Panc1 (cell line): Measurements from ENCODE around the gene CCDC197. TPM values are rescaled to one million over a fixed set of nuclear protein-coding genes. Genes with fewer than 3 reads are reported as not detected.

Source experiments
- ATAC-seq: fragments of 200-7000 bp; cut with Tn5 transposase; 2 replicates; pipeline ENCODE4 v1.9.1; 2020; ENCODE audit warnings: mild to moderate bottlenecking, moderate library complexity
- BruUV-seq: library from RNA; stranded (reverse); fragments of 400-500 nt; replicated peaks from 2 replicates; lab custom pipeline; 2021; lab: Mats Ljungman, UMichigan
- CTCF ChIA-PET: fragments of 300-600 bp; sonication (Branson Sonifier 250); formaldehyde crosslinking; loops from one replicate; lab custom pipeline; 2022; ENCODE audit warnings: antibody characterized with exemption; lab: Charles Lee
- POLR2A ChIA-PET: fragments of 300-600 bp; sonication (Branson Sonifier 250); formaldehyde crosslinking; loops from one replicate; lab custom pipeline; 2022; ENCODE audit warnings: antibody characterized with exemption; lab: Charles Lee
- DNase-seq: peaks from one replicate; pipeline ENCODE4 v3.0.0-alpha.2; 2010; ENCODE audit warnings: low read depth, low spot score
- H3K27ac ChIP-seq: 2 replicates; pipeline ENCODE4 v1.5.1; 2011; ENCODE audit warnings: mild to moderate bottlenecking, low read length, inconsistent platforms
- H3K27me3 ChIP-seq: fragments of 200-500 bp; sonication (Bioruptor generic); 2 replicates; pipeline ENCODE4 v1.6.0; 2014; ENCODE audit warnings: low read length, inconsistent platforms; ENCODE audit not compliant: control insufficient read depth, insufficient read depth
- H3K36me3 ChIP-seq: fragments of 200-500 bp; sonication (Bioruptor generic); 2 replicates; pipeline ENCODE4 v1.5.1; 2014; ENCODE audit warnings: inconsistent platforms, mild to moderate bottlenecking, low read length, moderate library complexity; ENCODE audit not compliant: control insufficient read depth, insufficient read depth
- H3K4me1 ChIP-seq: 2 replicates; pipeline ENCODE4 v1.5.1; 2011; ENCODE audit warnings: inconsistent platforms, mild to moderate bottlenecking, low read length, moderate library complexity; ENCODE audit not compliant: control insufficient read depth, insufficient read depth
- H3K4me3 ChIP-seq, 2 experiments: 2 replicates each; pipeline ENCODE4 v1.5.1; 2011 to 2012; ENCODE audit warnings: low read depth in 2 of 2, low read length in 2 of 2, mild to moderate bottlenecking in 2 of 2, inconsistent platforms in 1 of 2, moderate library complexity in 1 of 2
- H3K9me3 ChIP-seq: fragments of 200-500 bp; sonication (Bioruptor generic); 2 replicates; pipeline ENCODE4 v1.5.1; 2014; ENCODE audit warnings: low read depth, mild to moderate bottlenecking, inconsistent platforms, low read length, moderate library complexity; ENCODE audit not compliant: control insufficient read depth, insufficient read depth
- CTCF ChIP-seq: fragments of 450-650 bp; IDR thresholded peaks from 2 replicates; pipeline ENCODE4 v1.5.1; 2017; ENCODE audit warnings: mild to moderate bottlenecking
- POLR2AphosphoS5 ChIP-seq: IDR thresholded peaks from 2 replicates; pipeline ENCODE4 v1.6.1; 2012; ENCODE audit warnings: mild to moderate bottlenecking, low read depth, low read length, moderate library complexity
- SIN3A ChIP-seq: IDR thresholded peaks from 2 replicates; pipeline ENCODE4 v1.6.1; 2012; ENCODE audit warnings: low read depth, mild to moderate bottlenecking, low read length, moderate library complexity, borderline replicate concordance; ENCODE audit not compliant: insufficient read depth
- TCF7L2 ChIP-seq: IDR thresholded peaks from 2 replicates; pipeline ENCODE4 v1.6.1; 2011; ENCODE audit warnings: mild to moderate bottlenecking, low read depth, low read length, inconsistent platforms
- in situ Hi-C: cut with HindIII; loops from 2 replicates; pipeline ENCODE4 v1.10.0; 2016; ENCODE audit warnings: low sequenced_read_pairs, low pct_unique_long_range_greater_than_20kb
- intact Hi-C: fragments of 100-400 bp; cut with micrococcal nuclease; formaldehyde crosslinking; loops from one replicate; pipeline ENCODE4 v1.10.0; 2022; ENCODE audit not compliant: unreplicated experiment
- total RNA-seq: library from RNA; stranded (reverse); gene quantifications from one replicate; pipeline ENCODE4 v1.2.1, GENCODE V29; 2021; ENCODE audit not compliant: unreplicated experiment
- TF ChIP-seq, protein P1 (sequence below), 2 experiments: IDR thresholded peaks; 2 replicates each; pipeline ENCODE4 v1.6.1; 2011 to 2012; ENCODE audit warnings: low read depth in 2 of 2, control low read depth in 1 of 2, low read length in 1 of 2, mild to moderate bottlenecking in 1 of 2, moderate library complexity in 1 of 2; ENCODE audit not compliant: insufficient read depth in 1 of 2

Gene CCDC197
- total RNA-seq, 1 experiment from 2014 or later, result not detected

- H3K4me3 ChIP-seq, result no peak overlapping the region
- in situ Hi-C loops (no loop called here), intact Hi-C loops (loop anchor here (5.0 kb wide), 1 partner anchor 88 kb away; no protein-coding TSS in a partner anchor)
- H3K27ac ChIP-seq, result no peak overlapping the region
- no peak for TF ChIP-seq TCF7L2
- no peak for TF ChIP-seq POLR2AphosphoS5
- no peak for TF ChIP-seq SIN3A
- no peak for TF ChIP-seq CTCF
- TF ChIP-seq, protein P1, sequence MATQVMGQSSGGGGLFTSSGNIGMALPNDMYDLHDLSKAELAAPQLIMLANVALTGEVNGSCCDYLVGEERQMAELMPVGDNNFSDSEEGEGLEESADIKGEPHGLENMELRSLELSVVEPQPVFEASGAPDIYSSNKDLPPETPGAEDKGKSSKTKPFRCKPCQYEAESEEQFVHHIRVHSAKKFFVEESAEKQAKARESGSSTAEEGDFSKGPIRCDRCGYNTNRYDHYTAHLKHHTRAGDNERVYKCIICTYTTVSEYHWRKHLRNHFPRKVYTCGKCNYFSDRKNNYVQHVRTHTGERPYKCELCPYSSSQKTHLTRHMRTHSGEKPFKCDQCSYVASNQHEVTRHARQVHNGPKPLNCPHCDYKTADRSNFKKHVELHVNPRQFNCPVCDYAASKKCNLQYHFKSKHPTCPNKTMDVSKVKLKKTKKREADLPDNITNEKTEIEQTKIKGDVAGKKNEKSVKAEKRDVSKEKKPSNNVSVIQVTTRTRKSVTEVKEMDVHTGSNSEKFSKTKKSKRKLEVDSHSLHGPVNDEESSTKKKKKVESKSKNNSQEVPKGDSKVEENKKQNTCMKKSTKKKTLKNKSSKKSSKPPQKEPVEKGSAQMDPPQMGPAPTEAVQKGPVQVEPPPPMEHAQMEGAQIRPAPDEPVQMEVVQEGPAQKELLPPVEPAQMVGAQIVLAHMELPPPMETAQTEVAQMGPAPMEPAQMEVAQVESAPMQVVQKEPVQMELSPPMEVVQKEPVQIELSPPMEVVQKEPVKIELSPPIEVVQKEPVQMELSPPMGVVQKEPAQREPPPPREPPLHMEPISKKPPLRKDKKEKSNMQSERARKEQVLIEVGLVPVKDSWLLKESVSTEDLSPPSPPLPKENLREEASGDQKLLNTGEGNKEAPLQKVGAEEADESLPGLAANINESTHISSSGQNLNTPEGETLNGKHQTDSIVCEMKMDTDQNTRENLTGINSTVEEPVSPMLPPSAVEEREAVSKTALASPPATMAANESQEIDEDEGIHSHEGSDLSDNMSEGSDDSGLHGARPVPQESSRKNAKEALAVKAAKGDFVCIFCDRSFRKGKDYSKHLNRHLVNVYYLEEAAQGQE (IDR thresholded peaks at IDR 0.05; ENCODE audit: insufficient read depth in 1 of 2, low read depth in 2 of 2, low read length in 1 of 2), result no peak
- ATAC-seq, result no peak
- H3K36me3 ChIP-seq, result no peaks in the 10 kb centered on the region; the same call in 1 of the 2 replicates
- no peaks in the 10 kb centered on the region for H3K27me3 ChIP-seq
- no TSS peak for BruUV-seq
- no peaks in the 10 kb centered on the region for H3K4me1 ChIP-seq
- CTCF ChIA-PET, result interaction anchor here (0.7 kb wide), 1 partner anchor 14 kb away, joined by 3 read pairs; no protein-coding TSS in a partner anchor
- no peaks in the 10 kb centered on the region for H3K9me3 ChIP-seq
- POLR2A ChIA-PET, result no interaction called here
- no peak for DNase-seq
Observed at GRCh38 chr14:94049625-94050023, 52.5 kb downstream of the CCDC197 start.

GRCh38 chr14:94050231-94050880, 53.3 kb downstream of the CCDC197 start:
- H3K36me3 ChIP-seq, result no peaks in the 10 kb centered on the region; the same call in 1 of the 2 replicates
- no peak overlapping the region for H3K27ac ChIP-seq
- no peak for DNase-seq
- no TSS peak for BruUV-seq
- ChIA-PET CTCF (no interaction called here), POLR2A (interaction anchor here (0.6 kb wide), 1 partner anchor 31 kb away, joined by 3 read pairs; the partner anchor contains the start of gene IFI27L1)
- TF ChIP-seq, protein P1 (IDR thresholded peaks at IDR 0.05; ENCODE audit: insufficient read depth in 1 of 2, low read depth in 2 of 2, low read length in 1 of 2), result no peak
- no peaks in the 10 kb centered on the region for H3K4me1 ChIP-seq
- no peak overlapping the region for H3K4me3 ChIP-seq
- in situ Hi-C loops, result no loop called here
- ATAC-seq, result peak; percentile 10; the same call in 1 of the 2 replicates
- intact Hi-C loops, result loop anchor here (5.0 kb wide), 1 partner anchor 87 kb away; no protein-coding TSS in a partner anchor
- no peaks in the 10 kb centered on the region for H3K27me3 ChIP-seq
- no peaks in the 10 kb centered on the region for H3K9me3 ChIP-seq
